GM18499 (cell line): Measurements from ENCODE around the gene IKBIP.
"Not testable (repeated sequence)": the region's sequence is repeated elsewhere in the genome, so short reads cannot be mapped to it uniquely, and the experiment has no call there.

Source experiments
- ATAC-seq: cut with Tn5 transposase; IDR thresholded peaks from one replicate; pipeline ENCODE4 v1.9.1; 2021; ENCODE audit warnings: moderate number of reproducible peaks; ENCODE audit not compliant: insufficient read depth, unreplicated experiment

The IKBIP gene

GRCh38 chr12:98579347-98579746 lies 65.2 kb downstream of the IKBIP start:
- no peak for ATAC-seq

GRCh38 chr12:98578821-98579220 lies 65.8 kb downstream of the IKBIP start:
- no peak for ATAC-seq

DNA sequence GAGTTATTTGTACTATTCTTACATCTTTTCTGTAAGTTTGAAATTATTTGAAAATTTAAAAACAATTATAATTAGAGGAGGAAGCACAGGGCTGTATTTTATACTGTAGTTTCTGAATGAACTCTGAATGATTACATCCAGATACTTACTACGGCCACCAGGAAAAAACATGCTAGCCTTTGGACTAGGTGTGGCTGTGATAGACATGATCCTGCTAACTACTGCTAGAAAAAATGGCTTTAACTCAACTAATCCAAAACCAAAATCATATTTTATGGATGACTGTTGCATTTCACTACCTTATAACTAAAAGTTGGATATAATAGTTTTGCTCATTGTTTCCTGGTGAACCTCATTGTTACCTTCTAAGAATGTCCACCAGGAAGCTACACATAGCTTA lies 66.2 kb downstream of the IKBIP start:
- ATAC-seq, result no peak

DNA sequence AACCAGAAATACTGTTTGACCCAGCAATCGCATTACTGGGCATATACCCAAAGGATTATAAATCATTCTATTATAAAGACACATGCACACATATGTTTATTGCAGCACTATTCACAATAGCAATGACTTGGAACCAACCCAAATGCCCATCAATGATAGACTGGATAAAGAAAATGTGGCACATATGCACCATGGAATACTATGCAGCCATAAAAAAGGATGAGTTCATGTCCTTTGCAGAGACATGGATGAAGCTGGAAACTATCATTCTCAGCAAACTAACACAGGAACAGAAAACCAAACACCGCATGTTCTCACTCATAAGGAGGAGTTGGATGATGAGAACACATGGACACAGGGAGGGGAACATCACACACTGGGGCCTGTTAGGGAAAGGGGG lies 67.8 kb downstream of the IKBIP start:
- ATAC-seq, result not testable (repeated sequence)

- ATAC-seq, result no peak
Measured at GRCh38 chr12:98575013-98575412, 69.6 kb downstream of the IKBIP start.
